A204.1 (cell line): ENCODE data around the gene MMP27.
"Not testable (repeated sequence)": the region's sequence is repeated elsewhere in the genome, so short reads cannot be mapped to it uniquely, and the experiment has no call there.

Experiments
- FAIRE-seq: peaks from 2 replicates; lab custom pipeline; 2012; peaks lifted over from hg19 to GRCh38; lab: Jason Lieb, UNC

The MMP27 gene

GRCh38 chr11:102705626-102706025 is at the start of gene MMP27:
Gene MMP27 (minus strand): TSS chr11:102705769. CDS start chr11:102705714, 55 bp downstream.
- no peak for FAIRE-seq

GRCh38 chr11:102753267-102753666 is 47.7 kb upstream of the MMP27 start:
- no peak for FAIRE-seq

GRCh38 chr11:102751673-102752072 is 46.1 kb upstream of the MMP27 start:
- FAIRE-seq = no peak

- no peak for FAIRE-seq
These were observed 43.6 kb upstream of the MMP27 start for GRCh38 chr11:102749101-102749722.

- FAIRE-seq = not testable (repeated sequence)
These were observed 41.4 kb upstream of the MMP27 start for GRCh38 chr11:102746746-102747578.

- FAIRE-seq = no peak
These were observed 29.1 kb upstream of the MMP27 start for GRCh38 chr11:102734650-102735049.

GRCh38 chr11:102733232-102733875 is 27.8 kb upstream of the MMP27 start:
- FAIRE-seq = no peak

GRCh38 chr11:102730944-102731343 is 25.4 kb upstream of the MMP27 start:
- not testable (repeated sequence) for FAIRE-seq

- no peak for FAIRE-seq
These were observed 24.6 kb upstream of the MMP27 start for GRCh38 chr11:102729849-102730815.

GRCh38 chr11:102727890-102728289 is 22.3 kb upstream of the MMP27 start:
- FAIRE-seq = no peak

GRCh38 chr11:102724904-102725500 is 19.4 kb upstream of the MMP27 start, which contains the start of gene MMP8:
Gene MMP8 (minus strand): TSS chr11:102724954. CDS start chr11:102724855, 99 bp downstream.
- no peak for FAIRE-seq

GRCh38 chr11:102722821-102723220 is 17.3 kb upstream of the MMP27 start:
- no peak for FAIRE-seq

- no peak for FAIRE-seq
These were observed 14.2 kb upstream of the MMP27 start for GRCh38 chr11:102719620-102720277.

GRCh38 chr11:102717280-102717679 is 11.7 kb upstream of the MMP27 start:
- FAIRE-seq = no peak

- FAIRE-seq = no peak
These were observed 11.0 kb upstream of the MMP27 start for GRCh38 chr11:102716527-102716926.

- FAIRE-seq = no peak
These were observed 6.6 kb upstream of the MMP27 start for GRCh38 chr11:102712137-102712536.

GRCh38 chr11:102709201-102709945 is 3.8 kb upstream of the MMP27 start:
- FAIRE-seq = no peak

GRCh38 chr11:102708654-102709053 is 3.1 kb upstream of the MMP27 start:
- FAIRE-seq = peak; percentile 52

- FAIRE-seq = no peak
These were observed 728 bp downstream of the MMP27 start for GRCh38 chr11:102704841-102705240.

- FAIRE-seq = no peak
These were observed 1.6 kb downstream of the MMP27 start for GRCh38 chr11:102703826-102704493.
